ENCODE results near the gene GLP1R. TPM values are rescaled to one million over a fixed set of nuclear protein-coding genes. Genes with fewer than 3 reads are reported as not detected.

Gene GLP1R
- total and polyA plus RNA-seq, 2 of the 13 experiments (the other 11 are each of a cell fraction or from before 2014, with no cell fraction given): not detected

DNA sequence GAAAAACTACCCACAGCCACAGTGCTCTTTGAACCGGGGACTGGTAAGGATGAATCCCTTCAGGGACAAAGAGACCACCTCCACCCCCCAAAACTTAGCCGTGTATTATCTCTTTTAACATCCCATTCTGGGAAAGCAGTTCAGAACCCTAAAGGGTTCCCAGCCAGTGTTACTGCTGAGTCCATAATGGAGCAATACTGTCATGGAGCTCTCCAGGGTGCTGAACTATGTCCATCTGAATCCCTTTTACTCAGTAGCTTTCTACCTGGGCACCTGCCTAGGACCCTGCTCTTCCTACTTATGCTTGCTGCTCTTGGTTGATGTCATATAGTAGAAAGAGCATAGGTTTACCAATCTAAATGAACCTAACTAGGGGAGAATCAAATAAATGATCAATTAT, 88.7 kb downstream of the GLP1R start (continued):
- TF ChIP-seq ZNF138 (CRISPR knock-in tag; IDR thresholded peaks at IDR 0.05; ENCODE audit: low read depth): peak; percentile 68; the same call in 1 of the 2 replicates
- peak; percentile 64; the same call in 1 of the 2 replicates for TF ChIP-seq DNMT3B (CRISPR knock-in tag; conservative IDR thresholded peaks at IDR 0.05)
- no peak for TF ChIP-seq KDM3A (CRISPR knock-in tag; IDR thresholded peaks at IDR 0.05; ENCODE audit: low read depth)
- TF ChIP-seq, protein P1, sequence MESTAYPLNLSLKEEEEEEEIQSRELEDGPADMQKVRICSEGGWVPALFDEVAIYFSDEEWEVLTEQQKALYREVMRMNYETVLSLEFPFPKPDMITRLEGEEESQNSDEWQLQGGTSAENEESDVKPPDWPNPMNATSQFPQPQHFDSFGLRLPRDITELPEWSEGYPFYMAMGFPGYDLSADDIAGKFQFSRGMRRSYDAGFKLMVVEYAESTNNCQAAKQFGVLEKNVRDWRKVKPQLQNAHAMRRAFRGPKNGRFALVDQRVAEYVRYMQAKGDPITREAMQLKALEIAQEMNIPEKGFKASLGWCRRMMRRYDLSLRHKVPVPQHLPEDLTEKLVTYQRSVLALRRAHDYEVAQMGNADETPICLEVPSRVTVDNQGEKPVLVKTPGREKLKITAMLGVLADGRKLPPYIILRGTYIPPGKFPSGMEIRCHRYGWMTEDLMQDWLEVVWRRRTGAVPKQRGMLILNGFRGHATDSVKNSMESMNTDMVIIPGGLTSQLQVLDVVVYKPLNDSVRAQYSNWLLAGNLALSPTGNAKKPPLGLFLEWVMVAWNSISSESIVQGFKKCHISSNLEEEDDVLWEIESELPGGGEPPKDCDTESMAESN (CRISPR knock-in tag; conservative IDR thresholded peaks at IDR 0.05): 0 out of 2 replicates have a peak, but pooled peaks have one; percentile 37
- no peak for TF ChIP-seq ZNF205 (CRISPR knock-in tag; IDR thresholded peaks at IDR 0.05)
- peak in 1 of 2 experiments; percentile 71; a peak in 2 of 4 replicates for TF ChIP-seq KLF16 (CRISPR knock-in tag; IDR thresholded peaks at IDR 0.05)
- no peak for TF ChIP-seq REXO4 (CRISPR knock-in tag; IDR thresholded peaks at IDR 0.05; ENCODE audit: borderline replicate concordance)
- TF ChIP-seq ZNF335 (CRISPR knock-in tag; IDR thresholded peaks at IDR 0.05): peak; percentile 81; the same call in 1 of the 2 replicates
- TF ChIP-seq, protein P2, sequence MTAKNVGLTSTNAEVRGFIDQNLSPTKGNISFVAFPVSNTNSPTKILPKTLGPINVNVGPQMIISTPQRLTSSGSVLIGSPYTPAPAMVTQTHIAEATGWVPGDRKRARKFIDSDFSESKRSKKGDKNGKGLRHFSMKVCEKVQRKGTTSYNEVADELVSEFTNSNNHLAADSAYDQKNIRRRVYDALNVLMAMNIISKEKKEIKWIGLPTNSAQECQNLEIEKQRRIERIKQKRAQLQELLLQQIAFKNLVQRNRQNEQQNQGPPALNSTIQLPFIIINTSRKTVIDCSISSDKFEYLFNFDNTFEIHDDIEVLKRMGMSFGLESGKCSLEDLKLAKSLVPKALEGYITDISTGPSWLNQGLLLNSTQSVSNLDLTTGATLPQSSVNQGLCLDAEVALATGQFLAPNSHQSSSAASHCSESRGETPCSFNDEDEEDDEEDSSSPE (CRISPR knock-in tag; IDR thresholded peaks at IDR 0.05): no peak
- no peak for TF ChIP-seq ZFP91 (CRISPR knock-in tag; IDR thresholded peaks at IDR 0.05; ENCODE audit: borderline replicate concordance)
- TF ChIP-seq ZBTB3 (CRISPR knock-in tag; IDR thresholded peaks at IDR 0.05; ENCODE audit: borderline replicate concordance, low read depth): no peak
- peak; percentile 82; the same call in 1 of the 2 replicates for TF ChIP-seq ZNF580 (CRISPR knock-in tag; IDR thresholded peaks at IDR 0.05; ENCODE audit: borderline replicate concordance, low read depth)
- TF ChIP-seq, protein P3, sequence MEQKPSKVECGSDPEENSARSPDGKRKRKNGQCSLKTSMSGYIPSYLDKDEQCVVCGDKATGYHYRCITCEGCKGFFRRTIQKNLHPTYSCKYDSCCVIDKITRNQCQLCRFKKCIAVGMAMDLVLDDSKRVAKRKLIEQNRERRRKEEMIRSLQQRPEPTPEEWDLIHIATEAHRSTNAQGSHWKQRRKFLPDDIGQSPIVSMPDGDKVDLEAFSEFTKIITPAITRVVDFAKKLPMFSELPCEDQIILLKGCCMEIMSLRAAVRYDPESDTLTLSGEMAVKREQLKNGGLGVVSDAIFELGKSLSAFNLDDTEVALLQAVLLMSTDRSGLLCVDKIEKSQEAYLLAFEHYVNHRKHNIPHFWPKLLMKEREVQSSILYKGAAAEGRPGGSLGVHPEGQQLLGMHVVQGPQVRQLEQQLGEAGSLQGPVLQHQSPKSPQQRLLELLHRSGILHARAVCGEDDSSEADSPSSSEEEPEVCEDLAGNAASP (CRISPR knock-in tag; IDR thresholded peaks at IDR 0.05; ENCODE audit: borderline replicate concordance): peak; percentile 53; the same call in 1 of the 2 replicates
- peak; percentile 52; the same call in 1 of the 2 replicates for TF ChIP-seq HDAC2 (CRISPR knock-in tag; IDR thresholded peaks at IDR 0.05)
- TF ChIP-seq ZNF430 (CRISPR knock-in tag; IDR thresholded peaks at IDR 0.05): peak; percentile 70; the same call in 1 of the 2 replicates
- no peak for TF ChIP-seq ZNF850 (CRISPR knock-in tag; conservative IDR thresholded peaks at IDR 0.05)
- TF ChIP-seq ZUFSP (CRISPR knock-in tag; IDR thresholded peaks at IDR 0.05; ENCODE audit: borderline replicate concordance): no peak
- TF ChIP-seq ZNF800 (CRISPR knock-in tag; IDR thresholded peaks at IDR 0.05): 0 out of 2 replicates have a peak, but pooled peaks have one; percentile 59
- no peak for TF ChIP-seq IRX3 (CRISPR knock-in tag; IDR thresholded peaks at IDR 0.05; ENCODE audit: borderline replicate concordance, low read depth)
